HG02678 (cell line): Measurements from ENCODE around the gene CASP12.
A peak's percentile ranks its signal among the peaks of the same experiment; 100 is the strongest.

Source experiments
- ATAC-seq: cut with Tn5 transposase; IDR thresholded peaks from one replicate; pipeline ENCODE4 v1.9.1; 2021; ENCODE audit warnings: mild to moderate bottlenecking, moderate library complexity; ENCODE audit not compliant: unreplicated experiment

Gene CASP12

GRCh38 chr11:104892723-104893511 lies 5.3 kb downstream of the CASP12 start:
- ATAC-seq, result no peak

- ATAC-seq, result no peak
These were observed 7.1 kb downstream of the CASP12 start for GRCh38 chr11:104891135-104891534.

- ATAC-seq, result no peak
These were observed 14.9 kb downstream of the CASP12 start for GRCh38 chr11:104883342-104883741.

- peak; percentile 68 for ATAC-seq
These were observed 17.0 kb downstream of the CASP12 start for GRCh38 chr11:104881117-104881794.

GRCh38 chr11:104879514-104880190 lies 18.6 kb downstream of the CASP12 start:
- no peak for ATAC-seq

- ATAC-seq, result peak; percentile 52
These were observed 21.3 kb downstream of the CASP12 start for GRCh38 chr11:104876861-104877431.

GRCh38 chr11:104876324-104876723 lies 21.9 kb downstream of the CASP12 start:
- no peak for ATAC-seq

- no peak for ATAC-seq
These were observed 25.0 kb downstream of the CASP12 start for GRCh38 chr11:104873252-104873651.

- ATAC-seq, result no peak
These were observed 25.9 kb downstream of the CASP12 start for GRCh38 chr11:104872393-104872792.

GRCh38 chr11:104870910-104871309 lies 27.4 kb downstream of the CASP12 start:
- ATAC-seq, result no peak

- ATAC-seq, result no peak
These were observed 31.4 kb downstream of the CASP12 start for GRCh38 chr11:104866815-104867214.

- ATAC-seq, result peak; percentile 77
These were observed 39.1 kb downstream of the CASP12 start for GRCh38 chr11:104858882-104859775.

GRCh38 chr11:104856607-104857006 lies 41.7 kb downstream of the CASP12 start:
- ATAC-seq, result no peak

- no peak for ATAC-seq
These were observed 42.3 kb downstream of the CASP12 start for GRCh38 chr11:104855965-104856364.

- no peak for ATAC-seq
These were observed 45.0 kb downstream of the CASP12 start for GRCh38 chr11:104853276-104853675.

GRCh38 chr11:104852811-104853210 lies 45.4 kb downstream of the CASP12 start:
- no peak for ATAC-seq

GRCh38 chr11:104846216-104846615 lies 52.0 kb downstream of the CASP12 start:
- ATAC-seq, result no peak

GRCh38 chr11:104844451-104844850 lies 53.8 kb downstream of the CASP12 start:
- ATAC-seq, result no peak

- no peak for ATAC-seq
These were observed 55.0 kb downstream of the CASP12 start for GRCh38 chr11:104843150-104843836.
